Measurements from ENCODE around the gene LSP1.

GRCh38 chr11:1860108-1860507, 7.2 kb downstream of the LSP1 start:
- TF ChIP-seq CTCF (IDR thresholded peaks at IDR 0.05; ENCODE audit: low read length): no peak
- no peak for TF ChIP-seq EZH2 (optimal IDR thresholded peaks at IDR 0.05; ENCODE audit: low read depth, low read length)
- TF ChIP-seq EZH2phosphoT487 (IDR thresholded peaks at IDR 0.05; ENCODE audit: low read length): no peak

Measured in MM.1S (cell line).